H9 (cell line): ENCODE data around the gene CARHSP1. TPM values are rescaled to one million over a fixed set of nuclear protein-coding genes. Genes with fewer than 3 reads are reported as not detected.

Experiments
- DNase-seq: peaks from one replicate; pipeline ENCODE4 v3.0.0-alpha.2; 2017
- H2AFZ ChIP-seq: one replicate; pipeline ENCODE4 v1.6.1; 2013; ENCODE audit warnings: mild to moderate bottlenecking, low read length, control low read depth, moderate library complexity
- H2AK5ac ChIP-seq: 2 replicates; pipeline ENCODE4 v1.6.1; 2013; ENCODE audit warnings: low read length, control low read depth, mixed read lengths; ENCODE audit not compliant: insufficient read length
- H2BK120ac ChIP-seq: one replicate; pipeline ENCODE4 v1.6.1; 2013; ENCODE audit warnings: low read depth, mild to moderate bottlenecking, low read length, control low read depth, inconsistent platforms; ENCODE audit not compliant: poor library complexity, severe bottlenecking
- H2BK12ac ChIP-seq: 2 replicates; pipeline ENCODE4 v1.6.1; 2013; ENCODE audit warnings: low read length, control low read depth, mixed read lengths, low read depth; ENCODE audit not compliant: insufficient read length
- H2BK15ac ChIP-seq: 2 replicates; pipeline ENCODE4 v1.6.1; 2013; ENCODE audit warnings: low read depth, low read length, control low read depth
- H2BK20ac ChIP-seq: one replicate; pipeline ENCODE4 v1.6.1; 2013; ENCODE audit warnings: low read depth, mild to moderate bottlenecking, low read length, control low read depth, inconsistent platforms; ENCODE audit not compliant: poor library complexity, severe bottlenecking
- H2BK5ac ChIP-seq: 2 replicates; pipeline ENCODE4 v1.6.1; 2013; ENCODE audit warnings: low read length, control low read depth, mixed read lengths; ENCODE audit not compliant: insufficient read length
- H3K14ac ChIP-seq: 2 replicates; pipeline ENCODE4 v1.6.1; 2013; ENCODE audit warnings: low read length, control low read depth; ENCODE audit not compliant: insufficient read depth
- H3K18ac ChIP-seq: 2 replicates; pipeline ENCODE4 v1.6.1; 2013; ENCODE audit warnings: low read depth, mild to moderate bottlenecking, mixed read lengths, low read length, control low read depth; ENCODE audit not compliant: insufficient read length
- H3K23ac ChIP-seq: 2 replicates; pipeline ENCODE4 v1.6.1; 2013; ENCODE audit warnings: low read length, control low read depth, mixed read lengths, low read depth; ENCODE audit not compliant: insufficient read length
- H3K23me2 ChIP-seq: 2 replicates; pipeline ENCODE4 v1.6.1; 2013; ENCODE audit warnings: low read depth, mild to moderate bottlenecking, mixed read lengths, low read length, control low read depth; ENCODE audit not compliant: insufficient read length, poor library complexity, severe bottlenecking
- H3K27ac ChIP-seq: 2 replicates; pipeline ENCODE4 v1.5.1; 2013; ENCODE audit warnings: low read length, control low read depth, mixed read lengths, low read depth; ENCODE audit not compliant: insufficient read length
- H3K27me3 ChIP-seq: 2 replicates; pipeline ENCODE4 v1.6.1; 2013; ENCODE audit warnings: low read length, control low read depth, inconsistent platforms; ENCODE audit not compliant: insufficient read depth
- H3K4ac ChIP-seq: 2 replicates; pipeline ENCODE4 v1.6.1; 2013; ENCODE audit warnings: low read depth, mild to moderate bottlenecking, control low read depth, inconsistent platforms, low read length, moderate library complexity
- H3K4me1 ChIP-seq: 2 replicates; pipeline ENCODE4 v1.6.1; 2013; ENCODE audit warnings: low read length, control low read depth, inconsistent platforms; ENCODE audit not compliant: insufficient read depth
- H3K4me2 ChIP-seq: 2 replicates; pipeline ENCODE4 v1.6.1; 2013; ENCODE audit warnings: low read length, control low read depth, mixed read lengths; ENCODE audit not compliant: insufficient read length, insufficient read depth
- H3K56ac ChIP-seq: 2 replicates; pipeline ENCODE4 v1.6.1; 2013; ENCODE audit warnings: low read depth, mild to moderate bottlenecking, mixed read lengths, low read length, control low read depth; ENCODE audit not compliant: insufficient read length
- H3K79me1 ChIP-seq: 2 replicates; pipeline ENCODE4 v1.6.1; 2013; ENCODE audit warnings: low read depth, mild to moderate bottlenecking, moderate library complexity, low read length, control low read depth, inconsistent platforms; ENCODE audit not compliant: insufficient read depth, poor library complexity, severe bottlenecking
- H3K79me2 ChIP-seq: 2 replicates; pipeline ENCODE4 v1.6.1; 2013; ENCODE audit warnings: low read length, control low read depth, inconsistent platforms; ENCODE audit not compliant: insufficient read depth
- H3K9ac ChIP-seq: 2 replicates; pipeline ENCODE4 v1.6.1; 2013; ENCODE audit warnings: low read length, control low read depth, mixed read lengths; ENCODE audit not compliant: insufficient read length; ENCODE audit errors: extremely low read depth
- H3K9me3 ChIP-seq: one replicate; pipeline ENCODE4 v1.6.1; 2013; ENCODE audit warnings: low read depth, low read length, inconsistent platforms; ENCODE audit not compliant: control insufficient read depth
- H3T11ph ChIP-seq: one replicate; pipeline ENCODE4 v1.6.1; 2013; ENCODE audit warnings: mild to moderate bottlenecking, low read length, control low read depth, inconsistent platforms
- H4K20me1 ChIP-seq: one replicate; pipeline ENCODE4 v1.6.1; 2013; ENCODE audit not compliant: control insufficient read depth, insufficient read length, insufficient read depth
- H4K5ac ChIP-seq: 2 replicates; pipeline ENCODE4 v1.6.1; 2013; ENCODE audit warnings: low read depth, mild to moderate bottlenecking, mixed read lengths, low read length, control low read depth; ENCODE audit not compliant: insufficient read length
- H4K8ac ChIP-seq: replicated peaks from 2 replicates; pipeline ENCODE4 v1.6.1; 2013; ENCODE audit warnings: low read length, control low read depth, mixed read lengths, low read depth; ENCODE audit not compliant: insufficient read length
- H4K91ac ChIP-seq: 2 replicates; pipeline ENCODE4 v1.6.1; 2013; ENCODE audit warnings: low read depth, mild to moderate bottlenecking, moderate library complexity, mixed read lengths, low read length, control low read depth; ENCODE audit not compliant: insufficient read length
- H3K27ac Mint-ChIP-seq, 3 experiments: 2 replicates in 2 of 3; 3 replicates in 1 of 3; pipeline ENCODE4 v1.8.0; 2020 to 2021; ENCODE audit warnings: mixed read lengths in 3 of 3, mild to moderate bottlenecking in 1 of 3, moderate library complexity in 1 of 3
- H3K27me3 Mint-ChIP-seq: 2 replicates; pipeline ENCODE4 v1.8.0; 2021; ENCODE audit warnings: low read depth, mild to moderate bottlenecking, moderate library complexity, mixed read lengths
- H3K36me3 Mint-ChIP-seq, 3 experiments: 2 replicates in 2 of 3; 3 replicates in 1 of 3; pipeline ENCODE4 v1.8.0; 2020 to 2021; ENCODE audit warnings: low read depth in 3 of 3, mixed read lengths in 3 of 3; ENCODE audit not compliant: insufficient read depth in 1 of 3
- H3K4me1 Mint-ChIP-seq, 2 experiments: 2 replicates each; pipeline ENCODE4 v1.8.0; 2020; ENCODE audit warnings: mixed read lengths in 2 of 2
- H3K4me3 Mint-ChIP-seq, 2 experiments: 2 replicates in 1 of 2; 3 replicates in 1 of 2; pipeline ENCODE4 v1.8.0; 2020 to 2021; ENCODE audit warnings: mild to moderate bottlenecking in 2 of 2, mixed read lengths in 2 of 2, moderate library complexity in 1 of 2
- H3K9me3 Mint-ChIP-seq, 2 experiments: 2 replicates in 1 of 2; 3 replicates in 1 of 2; pipeline ENCODE4 v1.8.0; 2020; ENCODE audit warnings: mild to moderate bottlenecking in 2 of 2, mixed read lengths in 2 of 2, moderate library complexity in 1 of 2
- WGBS: extraction: QIAGEN DNeasy Blood & Tissue Kit; methylation state at CpG from one replicate; pipeline ENCODE4 v1.1.7; 2013; ENCODE audit warnings: missing lambda C conversion rate, low lambda C conversion rate, mixed read lengths; ENCODE audit not compliant: insufficient read length; ENCODE audit errors: extremely low coverage; 5-methylcytosine and 5-hydroxymethylcytosine counted together
- total RNA-seq: library from RNA; stranded (reverse); gene quantifications from 2 replicates; pipeline ENCODE4 v1.2.1, GENCODE V29; 2021
- TF ChIP-seq, protein P1 (sequence below): fragments of 200-600 bp; sonication (generic); conservative IDR thresholded peaks from 3 replicates; pipeline ENCODE4 v1.8.0; 2021; ENCODE audit warnings: antibody characterized with exemption, mild to moderate bottlenecking

CARHSP1 gene
- total RNA-seq, 1 experiment from 2014 or later = 194 TPM

GRCh38 chr16:8898660-8899318 is 30.0 kb upstream of the CARHSP1 start:
- Histone ChIP-seq H2AK5ac (no peak overlapping the region), H4K5ac (no peak overlapping the region)
- H3K27ac Mint-ChIP-seq = no peak overlapping the region

More at GRCh38 chr16:8898660-8899318, 30.0 kb upstream of the CARHSP1 start:
- Histone ChIP-seq H2AFZ (no peak overlapping the region), H3K4me1 (no peaks in the 10 kb centered on the region), H3K56ac (no peak overlapping the region), H3K79me2 (no peaks in the 10 kb centered on the region), H3K9me3 (no peaks in the 10 kb centered on the region), H3K23ac (no peak overlapping the region), H3K14ac (no peak overlapping the region), H3T11ph (no peak overlapping the region), H3K4me2 (no peak overlapping the region), H3K18ac (no peak overlapping the region), H3K9ac (no peak overlapping the region), H4K8ac (no peak overlapping the region), H2BK120ac (no peak overlapping the region), H2BK5ac (no peak overlapping the region), H3K27ac (no peak overlapping the region), H3K23me2 (no peaks in the 10 kb centered on the region), H2BK12ac (no peak overlapping the region), H4K91ac (no peak overlapping the region), H4K20me1 (no peaks in the 10 kb centered on the region), H3K4ac (no peak overlapping the region), H2BK20ac (no peak overlapping the region), H3K79me1 (no peaks in the 10 kb centered on the region), H2BK15ac (no peak overlapping the region), H3K27me3 (no peaks in the 10 kb centered on the region)
- Mint-ChIP-seq H3K4me1 (peaks cover 0 to 9% of the 10 kb centered on the region in 2 experiments; a peak in 2 of 4 replicates), H3K4me3 (no peak overlapping the region), H3K27me3 (no peaks in the 10 kb centered on the region), H3K9me3 (no peaks in the 10 kb centered on the region), H3K36me3 (peaks cover 83 to 99% (median 97%) of the 10 kb centered on the region in 3 experiments)
- DNase-seq = no peak
- no CpG with 5 or more reads among the region's 3 CpGs for WGBS
- TF ChIP-seq, protein P1, sequence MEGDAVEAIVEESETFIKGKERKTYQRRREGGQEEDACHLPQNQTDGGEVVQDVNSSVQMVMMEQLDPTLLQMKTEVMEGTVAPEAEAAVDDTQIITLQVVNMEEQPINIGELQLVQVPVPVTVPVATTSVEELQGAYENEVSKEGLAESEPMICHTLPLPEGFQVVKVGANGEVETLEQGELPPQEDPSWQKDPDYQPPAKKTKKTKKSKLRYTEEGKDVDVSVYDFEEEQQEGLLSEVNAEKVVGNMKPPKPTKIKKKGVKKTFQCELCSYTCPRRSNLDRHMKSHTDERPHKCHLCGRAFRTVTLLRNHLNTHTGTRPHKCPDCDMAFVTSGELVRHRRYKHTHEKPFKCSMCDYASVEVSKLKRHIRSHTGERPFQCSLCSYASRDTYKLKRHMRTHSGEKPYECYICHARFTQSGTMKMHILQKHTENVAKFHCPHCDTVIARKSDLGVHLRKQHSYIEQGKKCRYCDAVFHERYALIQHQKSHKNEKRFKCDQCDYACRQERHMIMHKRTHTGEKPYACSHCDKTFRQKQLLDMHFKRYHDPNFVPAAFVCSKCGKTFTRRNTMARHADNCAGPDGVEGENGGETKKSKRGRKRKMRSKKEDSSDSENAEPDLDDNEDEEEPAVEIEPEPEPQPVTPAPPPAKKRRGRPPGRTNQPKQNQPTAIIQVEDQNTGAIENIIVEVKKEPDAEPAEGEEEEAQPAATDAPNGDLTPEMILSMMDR = no peak
